CD4-positive, CD25-positive, alpha-beta regulatory T cell (primary cell): Measurements from ENCODE around the gene STAB2. TPM values are rescaled to one million over a fixed set of nuclear protein-coding genes. Genes with fewer than 3 reads are reported as not detected.

Source experiments
- ATAC-seq, 2 donors: fragments of 150-1000 bp; cut with Tn5 transposase; one replicate each; pipeline ENCODE4 v1.10.0; 2021; ENCODE audit warnings: low read depth in 2 of 2, moderate number of reproducible peaks in 2 of 2, moderate library complexity in 1 of 2
- DNase-seq, 3 donors: peaks; one replicate each; pipeline versions ENCODE4 v3.0.0 to v3.0.0-alpha.2; 2012 to 2022; ENCODE audit warnings: mixed read lengths in 1 of 3
- H3K27ac ChIP-seq: one replicate; pipeline ENCODE4 v1.7.0; 2013; ENCODE audit warnings: mild to moderate bottlenecking, low read length; ENCODE audit not compliant: insufficient read depth, poor library complexity, severe bottlenecking
- H3K27me3 ChIP-seq: one replicate; pipeline ENCODE4 v1.7.0; 2013; ENCODE audit warnings: low read length; ENCODE audit not compliant: control insufficient read depth, insufficient read depth
- H3K36me3 ChIP-seq: one replicate; pipeline ENCODE4 v1.7.0; 2013; ENCODE audit warnings: mild to moderate bottlenecking, low read length, moderate library complexity; ENCODE audit not compliant: control insufficient read depth, insufficient read depth
- H3K4me1 ChIP-seq: 2 replicates; pipeline ENCODE4 v1.7.0; 2013; ENCODE audit warnings: mild to moderate bottlenecking, low read length; ENCODE audit not compliant: insufficient read depth, control insufficient read depth, poor library complexity, severe bottlenecking
- H3K4me3 ChIP-seq: one replicate; pipeline ENCODE4 v1.7.0; 2013; ENCODE audit warnings: low read depth, mild to moderate bottlenecking, low read length, moderate library complexity
- H3K9me3 ChIP-seq, 2 experiments: 1 replicate in 1 of 2; 2 replicates in 1 of 2; pipeline ENCODE4 v1.7.0; 2013; ENCODE audit warnings: low read length in 2 of 2, mild to moderate bottlenecking in 1 of 2, moderate library complexity in 1 of 2; ENCODE audit not compliant: control insufficient read depth in 2 of 2
- H3K27ac Mint-ChIP-seq, 3 donors: one replicate each; pipeline ENCODE4 v1.8.0; 2020 to 2022; ENCODE audit warnings: mild to moderate bottlenecking in 3 of 3, mixed read lengths in 3 of 3, moderate library complexity in 2 of 3
- H3K27me3 Mint-ChIP-seq: one replicate; pipeline ENCODE4 v1.8.0; 2022; ENCODE audit warnings: mild to moderate bottlenecking, mixed read lengths
- H3K36me3 Mint-ChIP-seq: one replicate; pipeline ENCODE4 v1.8.0; 2020; ENCODE audit warnings: mixed read lengths
- H3K4me1 Mint-ChIP-seq, 4 donors: one replicate each; pipeline ENCODE4 v1.8.0; 2020 to 2022; ENCODE audit warnings: mixed read lengths in 4 of 4, mild to moderate bottlenecking in 1 of 4
- H3K4me3 Mint-ChIP-seq, 4 donors: one replicate each; pipeline ENCODE4 v1.8.0; 2020 to 2022; ENCODE audit warnings: mild to moderate bottlenecking in 4 of 4, mixed read lengths in 4 of 4, moderate library complexity in 3 of 4
- H3K9me3 Mint-ChIP-seq, 7 donors: one replicate each; pipeline ENCODE4 v1.8.0; 2020 to 2022; ENCODE audit warnings: mixed read lengths in 7 of 7, mild to moderate bottlenecking in 3 of 7, moderate library complexity in 2 of 7
- polyA plus RNA-seq, 4 donors: library from polyadenylated mRNA; unstranded; fragments of 300-500 nt; fragmentation: Illumina TruSeq; gene quantifications; one replicate each; pipeline ENCODE4 v1.2.3, GENCODE V29; 2021
- total RNA-seq: library from RNA; stranded (reverse); gene quantifications from one replicate; pipeline ENCODE4 v1.2.3, GENCODE V29; 2022

The STAB2 gene
- total and polyA plus RNA-seq, 5 donors from 2014 or later: not detected

DNA sequence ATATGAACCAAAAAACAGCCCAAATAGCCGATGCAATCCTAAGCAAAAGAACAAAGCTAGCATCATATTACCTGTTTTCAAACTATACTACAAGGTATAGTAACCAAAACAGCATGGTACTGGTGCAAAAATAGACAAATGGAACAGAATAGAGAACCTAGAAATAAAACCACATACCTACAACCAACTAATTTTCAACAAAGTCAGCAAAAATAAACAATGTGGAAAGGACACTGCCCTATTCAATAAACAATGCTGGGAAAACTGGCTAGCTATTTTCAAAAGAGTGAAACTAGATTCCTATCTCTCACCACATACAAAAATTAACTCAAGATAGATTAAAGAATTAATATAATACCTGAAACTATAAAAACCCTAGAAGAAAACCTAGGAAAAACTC, 17.8 kb upstream of the STAB2 start:
- Histone ChIP-seq H3K4me1 (no peaks in the 10 kb centered on the region), H3K27ac (no peak overlapping the region), H3K27me3 (peaks cover 21% of the 10 kb centered on the region), H3K9me3 (peaks cover 11 to 19% of the 10 kb centered on the region in 2 experiments), H3K36me3 (no peaks in the 10 kb centered on the region), H3K4me3 (no peak overlapping the region)
- H3K27ac Mint-ChIP-seq: no peak overlapping the region
- DNase-seq (no peak), ATAC-seq (no peak)
- H3K36me3 Mint-ChIP-seq: no peaks in the 10 kb centered on the region
- H3K27me3 Mint-ChIP-seq: peaks cover 59% of the 10 kb centered on the region
- H3K4me3 Mint-ChIP-seq: no peak overlapping the region
- peaks cover 0 to 27% (median 11%) of the 10 kb centered on the region in 7 donors for H3K9me3 Mint-ChIP-seq
- no peaks in the 10 kb centered on the region for H3K4me1 Mint-ChIP-seq

DNA sequence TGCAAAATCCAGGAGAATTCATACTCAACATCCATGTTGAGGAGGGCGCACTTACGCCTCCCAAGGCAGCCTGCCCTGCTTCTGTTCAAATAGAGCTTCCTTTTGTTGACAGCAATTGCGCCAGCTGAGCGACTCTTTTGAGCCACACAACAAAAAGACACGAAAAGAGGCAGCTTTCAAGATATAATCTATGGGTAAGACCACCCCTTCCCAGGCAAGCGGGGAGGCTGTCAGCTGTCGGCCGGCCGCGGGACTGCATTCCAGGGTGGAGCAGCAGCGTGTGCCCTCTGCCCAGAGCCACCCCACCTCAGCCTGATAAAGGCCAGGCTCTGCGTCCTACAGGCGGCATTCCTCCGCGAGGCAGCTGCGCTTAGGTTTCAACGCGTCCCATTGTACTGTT, 15.8 kb upstream of the STAB2 start:
- peaks cover 0 to 3% (median 0%) of the 10 kb centered on the region in 4 donors for H3K4me1 Mint-ChIP-seq
- H3K36me3 Mint-ChIP-seq: no peaks in the 10 kb centered on the region
- H3K27ac ChIP-seq: no peak overlapping the region
- H3K36me3 ChIP-seq: no peaks in the 10 kb centered on the region
- DNase-seq (no peak), ATAC-seq (no peak)
- H3K4me3 ChIP-seq: no peak overlapping the region
- no peak overlapping the region for H3K4me3 Mint-ChIP-seq
- no peak overlapping the region for H3K27ac Mint-ChIP-seq
- peaks cover 76% of the 10 kb centered on the region for H3K27me3 Mint-ChIP-seq
- H3K4me1 ChIP-seq: no peaks in the 10 kb centered on the region
- H3K27me3 ChIP-seq: peaks cover 27% of the 10 kb centered on the region
- peaks cover 2 to 11% (median 6%) of the 10 kb centered on the region in 7 donors for H3K9me3 Mint-ChIP-seq
- H3K9me3 ChIP-seq: peaks cover 5 to 7% of the 10 kb centered on the region in 2 experiments

DNA sequence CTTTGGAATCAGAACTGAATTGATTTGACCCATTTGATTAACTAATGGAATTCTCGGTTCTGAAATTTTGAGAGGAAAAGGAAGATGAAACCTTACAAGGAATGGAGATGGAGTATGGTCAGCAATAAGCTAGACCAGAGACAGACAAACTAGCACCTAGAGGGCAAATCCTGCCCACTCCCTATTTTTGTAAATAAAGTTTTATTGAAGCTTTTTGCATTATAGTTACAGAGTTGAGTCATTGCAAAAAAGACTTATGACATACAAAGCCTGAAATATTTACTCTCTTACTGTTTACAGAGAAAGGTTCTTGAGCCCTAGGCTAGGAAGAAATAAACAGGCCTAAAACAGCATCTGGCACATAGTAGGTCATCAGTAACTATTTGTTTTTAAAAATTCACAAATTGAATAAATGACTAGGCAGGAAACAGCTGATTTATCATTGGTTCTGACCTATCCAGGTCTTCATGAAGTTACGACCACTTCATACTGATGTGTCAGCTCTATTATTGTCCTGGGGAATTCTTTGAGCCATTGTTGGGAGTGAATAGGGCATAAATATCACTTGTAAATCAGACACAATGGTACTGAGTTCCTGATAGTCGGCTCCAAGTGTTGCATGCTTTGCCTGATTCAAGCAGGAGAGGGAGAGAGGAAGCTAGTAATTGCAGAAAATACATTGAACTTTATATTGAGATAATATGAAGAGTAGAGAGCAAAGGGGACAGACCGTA, 14.6 kb upstream of the STAB2 start:
- H3K36me3 ChIP-seq: no peaks in the 10 kb centered on the region
- H3K4me3 ChIP-seq: no peak overlapping the region
- no peaks in the 10 kb centered on the region for H3K4me1 ChIP-seq
- Mint-ChIP-seq H3K4me3 (no peak overlapping the region), H3K27me3 (peaks cover 74% of the 10 kb centered on the region), H3K27ac (no peak overlapping the region), H3K4me1 (peaks cover 0 to 3% (median 0%) of the 10 kb centered on the region in 4 donors), H3K36me3 (no peaks in the 10 kb centered on the region), H3K9me3 (peaks cover 0 to 6% (median 3%) of the 10 kb centered on the region in 7 donors)
- peaks cover 30% of the 10 kb centered on the region for H3K27me3 ChIP-seq
- DNase-seq (no peak), ATAC-seq (no peak)
- no peak overlapping the region for H3K27ac ChIP-seq
- no peaks in the 10 kb centered on the region for H3K9me3 ChIP-seq

DNA sequence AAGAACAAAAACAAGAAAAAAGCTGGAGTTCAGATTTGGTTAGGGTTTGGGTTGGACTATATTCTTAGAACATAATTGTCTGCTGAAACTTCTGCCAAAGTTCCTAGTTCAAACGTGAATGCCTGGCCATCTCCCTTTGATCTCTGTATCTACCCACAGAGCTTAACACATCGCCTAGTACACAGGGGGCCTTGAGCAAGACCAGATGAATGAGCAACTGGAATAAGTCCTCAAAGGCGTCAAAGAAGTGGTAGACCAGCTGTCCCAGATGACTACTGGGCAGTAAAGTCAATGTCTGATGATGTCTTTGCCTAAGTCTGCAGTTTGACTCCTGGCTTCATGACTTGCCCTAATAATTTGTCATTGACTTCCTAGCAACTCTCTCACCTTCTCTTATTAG, 13.9 kb upstream of the STAB2 start:
- H3K9me3 ChIP-seq: no peaks in the 10 kb centered on the region
- ATAC-seq: no peak
- no peak overlapping the region for H3K4me3 ChIP-seq
- Mint-ChIP-seq H3K27me3 (peaks cover 71% of the 10 kb centered on the region), H3K36me3 (no peaks in the 10 kb centered on the region), H3K4me1 (peaks cover 0 to 3% (median 0%) of the 10 kb centered on the region in 4 donors), H3K9me3 (peaks cover 0 to 6% (median 4%) of the 10 kb centered on the region in 7 donors), H3K27ac (no peak overlapping the region), H3K4me3 (no peak overlapping the region)
- H3K27ac ChIP-seq: no peak overlapping the region
- H3K27me3 ChIP-seq: peaks cover 28% of the 10 kb centered on the region
- H3K36me3 ChIP-seq: no peaks in the 10 kb centered on the region
- no peaks in the 10 kb centered on the region for H3K4me1 ChIP-seq
- DNase-seq: no peak

DNA sequence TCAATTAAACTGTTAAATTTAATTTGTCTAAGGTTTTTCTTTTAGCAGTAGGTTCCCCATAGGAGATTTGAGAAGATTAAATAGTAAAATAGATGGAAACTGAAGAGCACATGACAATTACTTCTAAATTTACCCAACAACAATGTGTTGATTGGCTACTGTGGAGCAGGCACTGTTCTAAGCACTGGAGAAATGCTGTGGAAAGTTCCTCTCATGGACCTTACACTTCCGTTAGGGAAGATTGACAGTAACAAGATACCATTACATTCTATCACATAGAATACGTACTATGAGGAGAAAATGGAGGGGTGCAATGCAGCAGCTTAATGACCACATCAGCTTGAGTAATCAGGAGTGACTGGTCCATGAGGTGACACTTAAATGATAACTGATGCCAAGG, 8.1 kb upstream of the STAB2 start:
- peaks cover 36% of the 10 kb centered on the region for H3K27me3 Mint-ChIP-seq
- Histone ChIP-seq H3K9me3 (no peaks in the 10 kb centered on the region), H3K27me3 (peaks cover 17% of the 10 kb centered on the region), H3K27ac (no peak overlapping the region), H3K4me3 (no peak overlapping the region), H3K4me1 (no peaks in the 10 kb centered on the region), H3K36me3 (no peaks in the 10 kb centered on the region)
- H3K4me1 Mint-ChIP-seq: peaks cover 0 to 3% (median 0%) of the 10 kb centered on the region in 4 donors
- DNase-seq (no peak), ATAC-seq (no peak)
- no peak overlapping the region for H3K4me3 Mint-ChIP-seq
- H3K36me3 Mint-ChIP-seq: no peaks in the 10 kb centered on the region
- H3K9me3 Mint-ChIP-seq: peaks cover 0 to 10% (median 0%) of the 10 kb centered on the region in 7 donors
- H3K27ac Mint-ChIP-seq: no peak overlapping the region

DNA sequence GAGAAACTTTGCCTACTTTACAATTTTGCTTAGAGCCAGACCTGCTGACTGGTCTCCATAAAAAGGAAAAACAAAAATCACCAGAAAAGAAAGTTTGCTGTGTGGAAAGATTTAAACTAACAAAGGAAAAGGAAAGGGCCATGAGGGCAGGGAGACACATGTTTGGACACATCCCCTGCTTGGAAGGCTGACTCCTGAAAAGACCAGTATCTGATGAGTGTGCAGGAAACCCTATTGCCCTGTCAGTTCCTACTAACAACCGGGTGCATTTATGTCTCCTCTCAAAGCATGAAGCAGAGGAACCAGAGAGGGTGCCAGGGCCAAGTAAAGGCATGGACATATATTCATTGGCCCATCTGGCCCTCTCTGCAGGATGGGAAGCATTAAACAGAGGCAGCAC, 7.0 kb upstream of the STAB2 start:
- Mint-ChIP-seq H3K4me3 (no peak overlapping the region), H3K27ac (no peak overlapping the region), H3K4me1 (peaks cover 0 to 3% (median 0%) of the 10 kb centered on the region in 4 donors)

DNA sequence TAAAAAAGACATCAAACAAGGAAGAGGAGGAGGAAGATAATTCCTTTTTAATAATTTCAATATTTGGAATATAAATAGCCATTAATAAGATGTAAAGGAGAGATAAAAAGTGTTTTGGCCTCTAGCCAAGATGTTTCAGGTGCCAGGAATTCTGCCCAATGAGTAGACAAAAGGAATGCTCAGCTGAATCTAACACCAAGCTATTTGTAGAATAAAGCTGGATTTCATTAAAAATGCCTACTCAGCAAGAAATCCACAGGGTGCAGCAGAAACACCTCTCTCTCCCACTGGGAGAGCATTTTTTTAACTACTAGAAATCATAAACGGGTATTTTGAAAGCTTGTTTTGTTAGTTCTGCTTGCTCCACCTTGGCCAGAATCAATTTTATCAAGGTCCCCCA, 4.1 kb upstream of the STAB2 start:
- Mint-ChIP-seq H3K27ac (no peak overlapping the region), H3K36me3 (no peaks in the 10 kb centered on the region), H3K4me3 (no peak overlapping the region), H3K4me1 (no peaks in the 10 kb centered on the region), H3K27me3 (peaks cover 22% of the 10 kb centered on the region), H3K9me3 (peaks cover 0 to 6% (median 0%) of the 10 kb centered on the region in 7 donors)
- peaks cover 6% of the 10 kb centered on the region for H3K27me3 ChIP-seq
- no peak overlapping the region for H3K27ac ChIP-seq
- H3K9me3 ChIP-seq: no peaks in the 10 kb centered on the region
- H3K4me3 ChIP-seq: no peak overlapping the region
- no peak for DNase-seq
- no peak for ATAC-seq
- H3K4me1 ChIP-seq: no peaks in the 10 kb centered on the region
- H3K36me3 ChIP-seq: no peaks in the 10 kb centered on the region

More for the DNA sequence above, 7.0 kb upstream of the STAB2 start:
- H3K9me3 Mint-ChIP-seq: peaks cover 0 to 8% (median 0%) of the 10 kb centered on the region in 7 donors
- no peak overlapping the region for H3K27ac ChIP-seq
- H3K27me3 Mint-ChIP-seq: peaks cover 30% of the 10 kb centered on the region
- DNase-seq (no peak), ATAC-seq (no peak)
- no peaks in the 10 kb centered on the region for H3K9me3 ChIP-seq
- peaks cover 11% of the 10 kb centered on the region for H3K27me3 ChIP-seq
- H3K36me3 ChIP-seq: no peaks in the 10 kb centered on the region
- no peak overlapping the region for H3K4me3 ChIP-seq
- H3K4me1 ChIP-seq: no peaks in the 10 kb centered on the region
- no peaks in the 10 kb centered on the region for H3K36me3 Mint-ChIP-seq

DNA sequence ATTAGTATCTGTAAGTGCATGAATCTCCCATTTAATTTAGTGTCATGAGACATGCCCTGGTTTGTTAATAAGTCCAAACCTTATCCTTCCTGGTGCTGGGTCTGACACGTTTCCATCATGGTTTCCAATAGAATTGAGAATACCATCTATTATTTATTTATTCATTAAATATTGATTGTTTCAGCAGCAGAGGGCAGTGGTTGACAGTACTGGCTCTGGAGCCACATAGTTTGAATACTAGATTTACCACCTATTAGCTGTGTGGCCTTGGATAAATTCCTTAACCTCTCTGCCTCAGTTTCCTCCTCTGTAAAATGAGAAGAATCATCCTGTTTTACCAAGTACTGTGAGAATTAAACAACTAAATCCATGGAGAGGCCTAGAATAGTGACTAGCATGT, 941 bp upstream of the STAB2 start:
- H3K4me1 ChIP-seq: no peaks in the 10 kb centered on the region
- H3K36me3 ChIP-seq: no peaks in the 10 kb centered on the region
- DNase-seq: no peak
- H3K27me3 ChIP-seq: peaks cover 5% of the 10 kb centered on the region
- no peak overlapping the region for H3K27ac ChIP-seq
- no peaks in the 10 kb centered on the region for H3K4me1 Mint-ChIP-seq
- H3K9me3 ChIP-seq: no peaks in the 10 kb centered on the region
- peaks cover 0 to 2% (median 0%) of the 10 kb centered on the region in 7 donors for H3K9me3 Mint-ChIP-seq
- no peaks in the 10 kb centered on the region for H3K36me3 Mint-ChIP-seq
- no peak overlapping the region for H3K27ac Mint-ChIP-seq
- H3K27me3 Mint-ChIP-seq: peaks cover 23% of the 10 kb centered on the region
- no peak for ATAC-seq
- no peak overlapping the region for H3K4me3 Mint-ChIP-seq
- H3K4me3 ChIP-seq: no peak overlapping the region
